ENCODE measurements around the gene CHORDC1. TPM values are rescaled to one million over a fixed set of nuclear protein-coding genes. Genes with fewer than 3 reads are reported as not detected.
"Not testable (repeated sequence)": the region's sequence is repeated elsewhere in the genome, so short reads cannot be mapped to it uniquely, and the experiment has no call there.

The CHORDC1 gene
- total RNA-seq, 1 experiment from 2014 or later = 62.0 TPM

GRCh38 chr11:90213322-90213721 lies 9.5 kb downstream of the CHORDC1 start:
- H3K4me1 Mint-ChIP-seq (ENCODE audit: insufficient read depth, unreplicated experiment) = peaks cover 15% of the 10 kb centered on the region
- peaks cover 75% of the 10 kb centered on the region for H3K36me3 Mint-ChIP-seq (ENCODE audit: insufficient read depth, unreplicated experiment)
- no peak for TF ChIP-seq CTCF (IDR thresholded peaks at IDR 0.05; ENCODE audit: unreplicated experiment)
- no peak overlapping the region for H3K4me3 Mint-ChIP-seq (ENCODE audit: unreplicated experiment)
- intact Hi-C loops (cut with micrococcal nuclease) = no loop called here
- no peak for DNase-seq (ENCODE audit: unreplicated experiment)
- ChIA-PET CTCF (interaction anchor here (2.0 kb wide), 1 partner anchor 9 kb away, joined by 21 read pairs; no protein-coding TSS in a partner anchor), POLR2A (interaction anchor here (1.9 kb wide), 1 partner anchor 10 kb away, joined by 8 read pairs; the partner anchor contains the start of gene CHORDC1)
- no peaks in the 10 kb centered on the region for H3K27me3 Mint-ChIP-seq (ENCODE audit: insufficient read depth, unreplicated experiment)
- H3K27ac Mint-ChIP-seq (ENCODE audit: low read depth, unreplicated experiment) = no peak overlapping the region
- no TSS peak for BruUV-seq (replicated peaks)
- H3K9me3 Mint-ChIP-seq (ENCODE audit: unreplicated experiment) = no peaks in the 10 kb centered on the region

GRCh38 chr11:90208857-90209256 lies 14.0 kb downstream of the CHORDC1 start:
- TF ChIP-seq CTCF (IDR thresholded peaks at IDR 0.05; ENCODE audit: unreplicated experiment) = no peak
- H3K27me3 Mint-ChIP-seq (ENCODE audit: insufficient read depth, unreplicated experiment) = no peaks in the 10 kb centered on the region
- H3K36me3 Mint-ChIP-seq (ENCODE audit: insufficient read depth, unreplicated experiment) = peaks cover 89% of the 10 kb centered on the region
- CTCF ChIA-PET = no interaction called here
- BruUV-seq (replicated peaks) = no TSS peak
- intact Hi-C loops (cut with micrococcal nuclease) = loop anchor here (5.0 kb wide), 1 partner anchor 123 kb away; no protein-coding TSS in a partner anchor
- peak overlapping the region; percentile 76 for H3K27ac Mint-ChIP-seq (ENCODE audit: low read depth, unreplicated experiment)
- H3K4me3 Mint-ChIP-seq (ENCODE audit: unreplicated experiment) = no peak overlapping the region
- H3K9me3 Mint-ChIP-seq (ENCODE audit: unreplicated experiment) = no peaks in the 10 kb centered on the region
- peaks cover 19% of the 10 kb centered on the region for H3K4me1 Mint-ChIP-seq (ENCODE audit: insufficient read depth, unreplicated experiment)
- POLR2A ChIA-PET = no interaction called here
- DNase-seq (ENCODE audit: unreplicated experiment) = no peak

GRCh38 chr11:90207992-90208391 lies 14.9 kb downstream of the CHORDC1 start:
- H3K36me3 Mint-ChIP-seq (ENCODE audit: insufficient read depth, unreplicated experiment) = peaks cover 89% of the 10 kb centered on the region
- intact Hi-C loops (cut with micrococcal nuclease) = loop anchor here (5.0 kb wide), 1 partner anchor 124 kb away; no protein-coding TSS in a partner anchor
- POLR2A ChIA-PET; H3K27me3 Mint-ChIP-seq (ENCODE audit: insufficient read depth, unreplicated experiment); DNase-seq (ENCODE audit: unreplicated experiment); H3K9me3 Mint-ChIP-seq (ENCODE audit: unreplicated experiment); H3K4me3 Mint-ChIP-seq (ENCODE audit: unreplicated experiment); BruUV-seq (replicated peaks); H3K27ac Mint-ChIP-seq (ENCODE audit: low read depth, unreplicated experiment): not testable (repeated sequence)
- CTCF ChIA-PET = interaction anchor here (2.0 kb wide), 1 partner anchor 252 kb away, joined by 5 read pairs; no protein-coding TSS in a partner anchor
- H3K4me1 Mint-ChIP-seq (ENCODE audit: insufficient read depth, unreplicated experiment) = peaks cover 19% of the 10 kb centered on the region

GRCh38 chr11:90204832-90205646 lies 17.8 kb downstream of the CHORDC1 start:
- peak; percentile 64 for DNase-seq (ENCODE audit: unreplicated experiment)
- TF ChIP-seq CTCF (IDR thresholded peaks at IDR 0.05; ENCODE audit: unreplicated experiment) = peak; percentile 57
- no peak overlapping the region for H3K27ac Mint-ChIP-seq (ENCODE audit: low read depth, unreplicated experiment)
- CTCF ChIA-PET = interaction anchor here (0.6 to 1.7 kb wide), 25 partner anchors 9 to 1262 kb away, joined by 3 to 21 read pairs (median 4); partner anchors contain the start of gene CHORDC1
- H3K36me3 Mint-ChIP-seq (ENCODE audit: insufficient read depth, unreplicated experiment) = peaks cover 80% of the 10 kb centered on the region
- peaks cover 25% of the 10 kb centered on the region for H3K4me1 Mint-ChIP-seq (ENCODE audit: insufficient read depth, unreplicated experiment)
- BruUV-seq (replicated peaks) = no TSS peak
- no peaks in the 10 kb centered on the region for H3K9me3 Mint-ChIP-seq (ENCODE audit: unreplicated experiment)
- intact Hi-C loops (cut with micrococcal nuclease) = loop anchor here (5.0 kb wide), 1 partner anchor 127 kb away; no protein-coding TSS in a partner anchor
- no peak overlapping the region for H3K4me3 Mint-ChIP-seq (ENCODE audit: unreplicated experiment)
- POLR2A ChIA-PET = interaction anchor here (0.6 to 1.1 kb wide), 2 partner anchors 18 to 78 kb away, joined by 3 to 7 read pairs; partner anchors contain the start of gene CHORDC1
- no peaks in the 10 kb centered on the region for H3K27me3 Mint-ChIP-seq (ENCODE audit: insufficient read depth, unreplicated experiment)
